GM12874 (cell line): ENCODE measurements around the gene POU2AF3.

Source experiments
- TF ChIP-seq, protein P1 (sequence below): IDR thresholded peaks from 2 replicates; pipeline ENCODE4 v1.5.1; 2011; ENCODE audit warnings: low read depth, mild to moderate bottlenecking, control low read depth, low read length, moderate library complexity; ENCODE audit not compliant: insufficient read depth

POU2AF3 gene, protein sequence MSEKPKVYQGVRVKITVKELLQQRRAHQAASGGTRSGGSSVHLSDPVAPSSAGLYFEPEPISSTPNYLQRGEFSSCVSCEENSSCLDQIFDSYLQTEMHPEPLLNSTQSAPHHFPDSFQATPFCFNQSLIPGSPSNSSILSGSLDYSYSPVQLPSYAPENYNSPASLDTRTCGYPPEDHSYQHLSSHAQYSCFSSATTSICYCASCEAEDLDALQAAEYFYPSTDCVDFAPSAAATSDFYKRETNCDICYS

DNA sequence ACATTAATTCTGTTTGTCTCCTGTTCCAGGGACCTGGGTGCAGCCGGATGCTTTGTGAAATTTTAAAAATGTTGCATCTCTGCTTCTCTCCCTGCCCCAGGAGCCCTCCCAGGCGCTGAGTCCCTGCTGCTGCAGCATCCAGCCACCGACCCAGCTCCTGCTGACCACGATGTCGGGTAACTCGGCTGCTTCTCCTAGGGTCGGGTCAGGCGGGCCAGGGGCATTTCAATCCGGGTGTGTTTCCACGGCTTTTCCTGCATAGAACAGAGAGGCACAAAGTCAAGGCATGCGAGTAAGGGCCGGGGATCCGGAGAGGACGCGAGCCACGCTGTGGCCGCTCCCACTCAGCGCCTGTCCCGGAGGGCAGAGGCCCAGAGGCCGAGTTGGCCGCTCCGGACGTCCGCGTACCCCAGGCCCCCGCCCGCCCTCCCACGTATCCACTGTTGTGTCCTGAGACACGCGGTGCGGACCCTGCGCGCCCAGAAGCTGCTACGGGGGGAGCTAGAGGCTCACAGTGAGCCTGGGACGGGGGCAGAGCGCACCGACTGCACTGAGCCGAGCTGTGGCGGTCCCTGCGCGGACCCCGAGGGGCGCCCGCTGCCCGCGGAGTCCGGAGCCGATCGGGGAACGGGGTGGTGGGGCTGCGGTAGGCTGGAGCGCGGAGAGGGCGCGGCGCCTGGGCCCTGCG lies at the start of gene POU2AF3:
POU2AF3 (plus strand) TSS at position 134 of the 688 bp plus-strand sequence; CDS start at position 170, 36 bp downstream.
- TF ChIP-seq, protein P1, sequence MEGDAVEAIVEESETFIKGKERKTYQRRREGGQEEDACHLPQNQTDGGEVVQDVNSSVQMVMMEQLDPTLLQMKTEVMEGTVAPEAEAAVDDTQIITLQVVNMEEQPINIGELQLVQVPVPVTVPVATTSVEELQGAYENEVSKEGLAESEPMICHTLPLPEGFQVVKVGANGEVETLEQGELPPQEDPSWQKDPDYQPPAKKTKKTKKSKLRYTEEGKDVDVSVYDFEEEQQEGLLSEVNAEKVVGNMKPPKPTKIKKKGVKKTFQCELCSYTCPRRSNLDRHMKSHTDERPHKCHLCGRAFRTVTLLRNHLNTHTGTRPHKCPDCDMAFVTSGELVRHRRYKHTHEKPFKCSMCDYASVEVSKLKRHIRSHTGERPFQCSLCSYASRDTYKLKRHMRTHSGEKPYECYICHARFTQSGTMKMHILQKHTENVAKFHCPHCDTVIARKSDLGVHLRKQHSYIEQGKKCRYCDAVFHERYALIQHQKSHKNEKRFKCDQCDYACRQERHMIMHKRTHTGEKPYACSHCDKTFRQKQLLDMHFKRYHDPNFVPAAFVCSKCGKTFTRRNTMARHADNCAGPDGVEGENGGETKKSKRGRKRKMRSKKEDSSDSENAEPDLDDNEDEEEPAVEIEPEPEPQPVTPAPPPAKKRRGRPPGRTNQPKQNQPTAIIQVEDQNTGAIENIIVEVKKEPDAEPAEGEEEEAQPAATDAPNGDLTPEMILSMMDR = no peak

DNA sequence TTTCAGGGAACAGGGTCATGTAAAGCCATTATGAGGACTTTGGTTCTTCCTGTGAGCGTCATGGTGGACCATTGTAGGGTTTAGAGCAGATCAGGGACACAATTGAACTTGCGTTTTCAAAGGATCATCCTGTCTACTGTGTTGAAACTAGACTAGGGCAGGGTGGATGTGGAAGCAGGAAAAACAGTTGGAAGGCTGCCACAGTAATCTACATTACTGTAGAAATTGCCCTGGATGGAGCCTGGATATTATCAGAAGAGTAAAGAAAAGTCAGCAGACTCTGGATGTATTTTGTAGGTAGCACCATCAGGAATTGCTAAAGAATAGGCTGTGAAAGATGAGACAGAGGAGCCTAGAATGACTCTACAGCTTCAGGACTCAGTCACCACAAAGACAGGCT lies 47.4 kb upstream of the POU2AF3 start:
- TF ChIP-seq, protein P1 = no peak

DNA sequence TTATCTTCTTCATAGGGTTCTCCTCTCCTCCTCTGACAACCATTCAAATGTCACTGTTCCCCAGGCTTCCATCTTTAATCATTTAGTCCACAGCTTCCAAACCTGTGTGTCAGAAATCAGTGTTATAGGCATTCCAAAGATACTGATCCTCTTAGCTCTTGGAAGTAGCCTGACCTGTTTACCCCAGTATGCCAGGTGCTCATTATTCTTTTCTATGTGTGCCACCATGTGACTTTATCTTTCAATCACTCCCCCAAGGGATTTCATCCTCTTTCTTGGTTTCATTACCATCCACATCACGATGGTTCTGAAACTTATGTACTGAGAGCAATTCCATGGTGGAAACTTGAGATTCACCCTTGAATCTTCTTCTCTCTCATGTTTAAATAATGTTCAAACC lies 45.2 kb upstream of the POU2AF3 start:
- TF ChIP-seq, protein P1 = no peak

DNA sequence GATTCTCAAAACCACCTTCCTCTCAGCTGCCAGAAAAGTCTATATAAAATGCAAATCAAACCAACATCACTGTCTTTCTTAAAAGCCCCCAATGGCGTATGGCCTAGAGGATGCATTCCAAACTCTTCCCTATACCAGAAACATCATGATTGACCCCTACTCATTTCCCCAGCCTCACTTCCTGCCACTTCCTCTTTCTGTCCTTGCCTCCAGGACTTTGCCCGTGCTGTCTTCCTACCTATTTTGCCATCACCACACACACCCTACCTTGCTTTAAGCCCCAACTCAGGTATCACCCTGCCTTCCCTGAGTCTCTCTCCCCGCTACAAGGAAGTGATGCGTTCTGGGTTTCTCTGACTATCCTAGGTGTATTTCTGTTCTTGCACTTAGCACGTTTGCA lies 44.7 kb upstream of the POU2AF3 start:
- TF ChIP-seq, protein P1 = no peak

DNA sequence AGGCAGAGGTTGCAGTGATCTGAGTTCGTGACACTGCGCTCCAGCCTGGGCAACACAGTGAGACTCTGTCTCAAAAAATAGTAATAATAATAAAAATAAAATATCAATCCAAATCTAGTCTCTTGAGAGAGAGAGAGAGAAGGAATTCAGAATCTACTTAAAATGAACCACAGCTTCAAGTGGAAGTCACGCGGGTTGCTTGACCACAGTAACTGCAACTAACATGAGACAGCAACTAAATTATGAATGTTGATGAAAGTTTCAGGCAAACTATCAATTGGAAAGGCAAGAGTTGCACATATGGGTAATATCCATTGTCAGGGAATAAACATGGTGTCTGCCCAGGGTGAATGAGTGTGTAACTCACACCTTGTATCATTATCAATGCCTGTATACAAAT lies 40.3 kb upstream of the POU2AF3 start:
- TF ChIP-seq, protein P1 = no peak

DNA sequence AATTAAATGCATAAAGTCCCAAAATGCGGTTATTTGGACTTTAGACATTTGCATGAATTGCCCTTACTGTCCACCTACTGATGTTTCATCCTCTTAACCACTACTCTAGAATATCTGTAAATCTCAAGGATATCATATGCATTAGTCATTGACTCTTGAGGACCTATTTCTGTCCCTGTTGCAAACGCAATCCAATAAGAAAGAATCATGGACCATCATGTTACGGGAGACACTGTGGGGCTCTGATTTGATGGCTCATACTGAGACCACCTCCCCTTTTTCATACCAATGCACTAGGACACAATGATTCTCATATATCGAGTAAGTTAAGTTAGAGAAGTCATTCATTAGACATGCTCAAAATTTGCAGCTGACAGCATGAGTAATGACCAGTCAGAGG lies 38.5 kb upstream of the POU2AF3 start:
- TF ChIP-seq, protein P1 = no peak

DNA sequence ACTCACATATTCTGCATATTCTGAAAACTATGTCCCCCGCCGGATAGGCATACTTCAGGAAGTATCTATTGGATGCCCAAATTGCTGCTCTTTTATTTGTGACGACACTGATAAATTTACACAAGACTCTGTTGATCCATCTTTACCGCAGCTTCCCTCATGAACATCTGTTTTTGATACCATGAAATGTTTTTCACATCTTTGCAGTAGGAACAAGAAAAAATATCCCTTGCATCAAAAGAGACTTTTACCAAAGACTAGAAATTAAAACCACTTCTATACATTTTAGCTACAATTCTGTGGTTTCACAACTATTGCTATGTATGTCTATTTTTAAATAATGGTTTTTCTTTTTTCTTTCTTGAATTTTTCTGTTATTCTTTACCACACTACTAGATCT lies 37.5 kb upstream of the POU2AF3 start:
- TF ChIP-seq, protein P1 = no peak
